Smooth muscle cell (in vitro differentiated cells): ENCODE measurements around the gene RNF214. TPM values are rescaled to one million over a fixed set of nuclear protein-coding genes. Genes with fewer than 3 reads are reported as not detected.

Experiments
- DNase-seq: peaks from one replicate; lab custom pipeline; 2025; ENCODE audit not compliant: unreplicated experiment; lab: John Stamatoyannopoulos, UW
- H2AFZ ChIP-seq: fragments of 200-600 bp; sonication (generic); 2 replicates; pipeline ENCODE4 v1.6.0; 2016; ENCODE audit warnings: antibody characterized with exemption, low read depth, mild to moderate bottlenecking
- H3F3A ChIP-seq: fragments of 200-600 bp; sonication (generic); 2 replicates; pipeline ENCODE4 v1.6.0; 2017; ENCODE audit warnings: antibody characterized with exemption, low read depth
- H3K27ac ChIP-seq: fragments of 200-600 bp; sonication (generic); 2 replicates; pipeline ENCODE4 v1.5.1; 2016; ENCODE audit warnings: low read depth, mild to moderate bottlenecking
- H3K27me3 ChIP-seq: fragments of 200-600 bp; sonication (generic); 2 replicates; pipeline ENCODE4 v1.6.1; 2016; ENCODE audit warnings: low read depth, mild to moderate bottlenecking
- H3K36me3 ChIP-seq: fragments of 200-600 bp; sonication (generic); 2 replicates; pipeline ENCODE4 v1.5.1; 2016; ENCODE audit warnings: low read depth
- H3K4me1 ChIP-seq: fragments of 200-600 bp; sonication (generic); 2 replicates; pipeline ENCODE4 v1.5.1; 2016; ENCODE audit warnings: low read depth
- H3K4me2 ChIP-seq: fragments of 200-600 bp; sonication (generic); 2 replicates; pipeline ENCODE4 v1.6.0; 2016; ENCODE audit warnings: mild to moderate bottlenecking
- H3K4me3 ChIP-seq: fragments of 200-600 bp; sonication (generic); 2 replicates; pipeline ENCODE4 v1.5.1; 2016; ENCODE audit warnings: mild to moderate bottlenecking
- H3K79me2 ChIP-seq: fragments of 200-600 bp; sonication (generic); 2 replicates; pipeline ENCODE4 v1.6.0; 2016; ENCODE audit warnings: low read depth, mild to moderate bottlenecking
- H3K9ac ChIP-seq: fragments of 200-600 bp; sonication (generic); 2 replicates; pipeline ENCODE4 v1.6.0; 2016; ENCODE audit warnings: low read depth
- H3K9me3 ChIP-seq: fragments of 200-600 bp; sonication (generic); replicated peaks from 2 replicates; pipeline ENCODE4 v1.5.1; 2016; ENCODE audit warnings: low read depth
- H4K20me1 ChIP-seq: fragments of 200-600 bp; sonication (generic); 2 replicates; pipeline ENCODE4 v1.6.0; 2016; ENCODE audit warnings: low read depth
- WGBS: methylation state at CpG from one replicate; pipeline ENCODE4 v1.1.7; 2016; ENCODE audit warnings: low lambda C conversion rate; 5-methylcytosine and 5-hydroxymethylcytosine counted together
- polyA plus RNA-seq: library from polyadenylated mRNA; unstranded; fragments of >200 nt; fragmentation: Nextera tagmentation; extraction: Ambion mirVana; gene quantifications from 2 replicates; pipeline ENCODE4 v1.2.1, GENCODE V29; 2016
- total RNA-seq: library from RNA; depleted of rRNA; stranded (reverse); fragments of >200 nt; gene quantifications from 2 replicates; pipeline ENCODE4 v1.2.3, GENCODE V29; 2014
- TF ChIP-seq, protein P1 (sequence below): fragments of 200-600 bp; sonication (generic); IDR thresholded peaks from 2 replicates; pipeline ENCODE4 v1.5.1; 2017; ENCODE audit warnings: borderline replicate concordance, mild to moderate bottlenecking, antibody characterized with exemption; ENCODE audit not compliant: insufficient read depth, poor library complexity, severe bottlenecking

RNF214 gene
- total and polyA plus RNA-seq, 2 experiments from 2014 or later = 10.9 to 15.8 TPM

DNA sequence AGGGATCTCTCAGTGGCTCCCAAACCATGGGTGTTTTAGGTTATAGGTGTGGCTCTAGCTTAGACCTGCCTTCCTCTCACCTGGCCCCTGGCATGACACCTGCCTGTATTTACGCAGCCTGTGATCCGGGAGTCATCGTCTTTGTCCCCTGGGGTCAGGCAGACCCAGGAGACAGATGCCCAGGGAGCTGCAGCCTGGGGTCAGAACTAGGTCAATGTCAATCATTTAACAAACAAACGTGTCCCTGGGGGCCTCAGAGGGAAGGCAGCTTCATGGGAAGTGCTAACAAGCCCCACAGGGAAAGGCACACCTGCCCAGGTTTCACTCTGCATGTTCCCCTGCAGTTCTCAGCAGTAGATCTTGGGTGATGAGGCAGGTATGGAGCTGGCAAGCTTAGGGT lies 70.6 kb downstream of the RNF214 start:
- peaks cover 22% of the 10 kb centered on the region for H4K20me1 ChIP-seq
- no peaks in the 10 kb centered on the region for H3K79me2 ChIP-seq
- TF ChIP-seq, protein P1, sequence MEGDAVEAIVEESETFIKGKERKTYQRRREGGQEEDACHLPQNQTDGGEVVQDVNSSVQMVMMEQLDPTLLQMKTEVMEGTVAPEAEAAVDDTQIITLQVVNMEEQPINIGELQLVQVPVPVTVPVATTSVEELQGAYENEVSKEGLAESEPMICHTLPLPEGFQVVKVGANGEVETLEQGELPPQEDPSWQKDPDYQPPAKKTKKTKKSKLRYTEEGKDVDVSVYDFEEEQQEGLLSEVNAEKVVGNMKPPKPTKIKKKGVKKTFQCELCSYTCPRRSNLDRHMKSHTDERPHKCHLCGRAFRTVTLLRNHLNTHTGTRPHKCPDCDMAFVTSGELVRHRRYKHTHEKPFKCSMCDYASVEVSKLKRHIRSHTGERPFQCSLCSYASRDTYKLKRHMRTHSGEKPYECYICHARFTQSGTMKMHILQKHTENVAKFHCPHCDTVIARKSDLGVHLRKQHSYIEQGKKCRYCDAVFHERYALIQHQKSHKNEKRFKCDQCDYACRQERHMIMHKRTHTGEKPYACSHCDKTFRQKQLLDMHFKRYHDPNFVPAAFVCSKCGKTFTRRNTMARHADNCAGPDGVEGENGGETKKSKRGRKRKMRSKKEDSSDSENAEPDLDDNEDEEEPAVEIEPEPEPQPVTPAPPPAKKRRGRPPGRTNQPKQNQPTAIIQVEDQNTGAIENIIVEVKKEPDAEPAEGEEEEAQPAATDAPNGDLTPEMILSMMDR = no peak
- no peak overlapping the region for H3K9ac ChIP-seq
- H3K27ac ChIP-seq = no peak overlapping the region
- DNase-seq = no peak
- no peaks in the 10 kb centered on the region for H3K9me3 ChIP-seq
- no peak overlapping the region for H2AFZ ChIP-seq
- no peaks in the 10 kb centered on the region for H3F3A ChIP-seq
- H3K27me3 ChIP-seq = no peaks in the 10 kb centered on the region
- WGBS = 84% methylated on average over 4 of the region's 4 CpGs
- no peak overlapping the region for H3K4me2 ChIP-seq
- no peak overlapping the region for H3K4me3 ChIP-seq
- no peaks in the 10 kb centered on the region for H3K36me3 ChIP-seq
- peaks cover 21% of the 10 kb centered on the region for H3K4me1 ChIP-seq

DNA sequence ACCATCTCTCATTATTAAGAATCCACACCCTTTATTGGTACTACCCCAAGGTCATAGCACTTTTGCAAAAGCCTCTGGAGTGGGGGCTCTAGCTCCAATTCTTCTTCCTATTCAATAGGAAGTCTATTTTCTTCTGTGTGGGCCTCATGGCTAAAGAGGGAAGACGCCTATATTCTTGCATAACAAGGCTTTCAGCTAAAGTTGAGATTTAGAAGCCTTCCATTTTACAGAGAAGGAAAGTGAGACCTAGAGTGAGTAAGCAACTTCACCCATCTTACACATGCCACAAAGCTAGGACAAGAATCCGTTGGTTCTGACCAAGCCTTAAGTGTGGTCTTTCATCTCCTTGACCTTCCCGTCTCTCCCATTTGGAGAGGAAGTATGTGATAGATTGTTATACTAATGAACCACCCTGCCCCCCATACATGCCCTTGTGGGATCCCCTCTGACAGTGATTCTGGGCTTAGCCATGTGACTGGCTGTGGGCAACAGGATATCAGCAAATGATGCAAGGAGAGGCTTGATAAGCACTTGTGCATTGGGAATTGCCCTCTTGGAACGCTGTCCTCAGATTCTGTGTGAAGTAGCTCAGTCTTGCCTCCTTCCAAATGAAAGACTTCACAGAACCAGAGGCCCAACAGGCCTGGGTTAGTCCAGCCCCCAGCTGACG lies 71.3 kb downstream of the RNF214 start:
- Histone ChIP-seq H3K27ac (no peak overlapping the region), H3K36me3 (no peaks in the 10 kb centered on the region), H3F3A (no peaks in the 10 kb centered on the region), H2AFZ (no peak overlapping the region), H3K9me3 (no peaks in the 10 kb centered on the region), H3K9ac (no peak overlapping the region), H3K27me3 (no peaks in the 10 kb centered on the region), H4K20me1 (peaks cover 22% of the 10 kb centered on the region), H3K4me1 (peaks cover 21% of the 10 kb centered on the region), H3K4me3 (no peak overlapping the region), H3K79me2 (no peaks in the 10 kb centered on the region), H3K4me2 (no peak overlapping the region)
- 88% methylated on average over 5 of the region's 5 CpGs for WGBS
- TF ChIP-seq, protein P1 = no peak
- DNase-seq = no peak

DNA sequence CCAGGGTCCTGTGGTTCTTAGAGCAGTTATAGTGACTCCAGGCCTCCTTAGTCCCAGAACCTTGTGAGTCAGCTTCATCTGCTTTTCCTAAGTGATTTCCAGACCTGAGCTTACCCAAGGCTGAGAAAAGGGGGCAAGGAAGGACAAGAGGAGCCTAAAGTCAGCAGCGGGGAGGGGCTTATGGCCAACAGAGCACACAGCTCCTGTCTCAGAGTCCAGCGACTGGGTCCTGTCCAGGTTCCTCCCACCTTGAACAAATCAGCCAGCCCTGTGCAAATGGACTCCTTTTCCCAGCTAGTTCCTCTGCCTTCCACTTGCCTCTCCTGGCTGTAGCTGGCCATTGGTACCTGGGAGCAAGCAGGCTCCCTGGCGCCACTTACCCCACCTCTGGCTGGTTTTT lies 72.7 kb downstream of the RNF214 start:
- Histone ChIP-seq H4K20me1 (peaks cover 14% of the 10 kb centered on the region), H3K4me2 (no peak overlapping the region), H3F3A (no peaks in the 10 kb centered on the region), H2AFZ (no peak overlapping the region), H3K27me3 (no peaks in the 10 kb centered on the region), H3K9me3 (no peaks in the 10 kb centered on the region), H3K27ac (no peak overlapping the region), H3K4me1 (peaks cover 10% of the 10 kb centered on the region), H3K9ac (no peak overlapping the region), H3K4me3 (no peak overlapping the region), H3K79me2 (no peaks in the 10 kb centered on the region), H3K36me3 (no peaks in the 10 kb centered on the region)
- TF ChIP-seq, protein P1 = no peak
- no peak for DNase-seq
- 90% methylated on average over 3 of the region's 3 CpGs for WGBS

DNA sequence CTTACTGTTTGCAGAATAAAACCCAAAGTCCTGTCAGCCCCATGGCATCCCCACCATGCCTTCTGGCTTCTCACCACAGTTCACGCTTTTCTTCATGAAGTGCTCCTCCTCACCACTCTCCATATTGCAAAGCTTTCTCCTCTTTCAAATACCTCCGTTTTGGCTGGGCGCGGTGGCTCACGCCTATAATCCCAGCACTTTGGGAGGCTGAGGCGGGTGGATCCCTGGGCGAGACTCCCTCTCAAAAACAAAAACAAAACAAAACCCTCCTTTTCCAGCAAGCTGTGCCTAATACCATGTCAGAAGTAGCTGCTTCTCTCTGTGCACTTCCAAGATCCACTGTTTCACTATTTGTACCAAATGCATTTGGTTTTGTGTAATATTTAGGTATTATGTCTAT lies 76.8 kb downstream of the RNF214 start:
- Histone ChIP-seq H3K27me3 (no peaks in the 10 kb centered on the region), H3K4me3 (no peak overlapping the region), H3K4me2 (no peak overlapping the region), H3K36me3 (no peaks in the 10 kb centered on the region), H2AFZ (no peak overlapping the region), H4K20me1 (no peaks in the 10 kb centered on the region), H3K4me1 (no peaks in the 10 kb centered on the region), H3F3A (no peaks in the 10 kb centered on the region), H3K9me3 (no peaks in the 10 kb centered on the region), H3K9ac (no peak overlapping the region), H3K27ac (no peak overlapping the region), H3K79me2 (no peaks in the 10 kb centered on the region)
- TF ChIP-seq, protein P1 = no peak
- DNase-seq = no peak
- 95% methylated on average over 7 of the region's 7 CpGs for WGBS
